Stimulated activated CD4-positive, alpha-beta T cell treated with anti-CD3 and anti-CD28 coated beads, Interleukin-4, amount 100 ng/mL, for 1 hour (primary cell): ENCODE results near the gene ELP5.
"Not testable (repeated sequence)": the region's sequence is repeated elsewhere in the genome, so short reads cannot be mapped to it uniquely, and the experiment has no call there.

Experiments used
- DNase-seq: peaks from one replicate; pipeline ENCODE4 v3.0.0-alpha.2; 2020

ELP5 gene

DNA sequence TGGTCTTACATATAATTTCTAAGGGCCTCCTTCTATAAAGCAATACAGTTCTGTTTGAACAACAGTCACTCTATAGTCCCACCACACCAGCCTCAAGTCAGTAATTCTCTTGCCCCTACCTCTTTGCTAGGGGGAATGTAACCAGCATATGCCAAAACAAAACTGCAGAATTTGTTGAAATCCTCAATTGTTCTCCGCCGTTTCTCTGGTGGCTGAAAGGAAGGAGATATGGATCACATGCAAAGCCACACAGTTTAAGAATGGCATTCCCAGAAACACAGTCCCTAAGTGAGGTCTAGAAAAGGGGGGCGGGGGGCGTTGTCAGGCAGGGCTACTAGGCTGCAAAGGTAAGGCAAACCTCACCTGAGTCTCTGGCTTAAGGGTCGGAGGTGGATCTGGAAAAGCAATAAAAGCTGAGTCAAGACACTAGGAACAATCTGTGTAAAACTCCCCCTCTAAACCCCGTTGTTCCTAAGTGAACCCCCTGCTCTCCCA, 14.7 kb upstream of the ELP5 start:
- DNase-seq = no peak

DNA sequence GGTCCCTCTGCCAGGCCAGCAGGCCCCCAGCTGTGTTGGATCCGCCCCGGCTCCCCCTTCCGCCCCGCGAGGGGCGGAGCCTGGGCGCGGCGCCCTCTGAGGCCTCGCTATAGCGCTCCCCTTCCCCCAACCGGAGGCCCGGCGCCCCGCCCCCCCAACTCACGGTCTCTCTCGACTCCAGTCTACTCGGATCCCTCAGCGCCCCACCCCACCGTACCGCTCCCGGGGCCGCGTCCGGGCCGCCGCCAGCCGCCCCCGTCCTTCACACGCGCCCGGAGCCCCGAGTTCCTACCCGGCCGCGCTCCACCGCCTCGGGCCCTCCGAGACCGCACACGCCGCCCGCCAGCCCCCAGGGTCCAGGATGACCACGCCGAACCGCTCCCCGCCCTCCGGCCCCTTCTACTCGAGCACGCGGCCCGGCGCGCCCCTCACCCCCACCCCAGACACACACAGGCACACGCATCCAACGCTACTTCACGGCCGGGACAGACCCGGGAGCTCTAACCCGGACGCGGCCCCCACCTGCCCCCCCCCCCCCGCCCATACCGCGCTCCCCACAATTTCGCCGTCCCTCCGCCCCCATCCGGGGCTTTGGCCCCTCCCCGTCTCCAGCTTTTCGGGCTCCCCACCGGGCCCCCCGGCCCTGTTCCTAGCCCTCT, 14.1 kb upstream of the ELP5 start:
- peak; percentile 88 for DNase-seq

DNA sequence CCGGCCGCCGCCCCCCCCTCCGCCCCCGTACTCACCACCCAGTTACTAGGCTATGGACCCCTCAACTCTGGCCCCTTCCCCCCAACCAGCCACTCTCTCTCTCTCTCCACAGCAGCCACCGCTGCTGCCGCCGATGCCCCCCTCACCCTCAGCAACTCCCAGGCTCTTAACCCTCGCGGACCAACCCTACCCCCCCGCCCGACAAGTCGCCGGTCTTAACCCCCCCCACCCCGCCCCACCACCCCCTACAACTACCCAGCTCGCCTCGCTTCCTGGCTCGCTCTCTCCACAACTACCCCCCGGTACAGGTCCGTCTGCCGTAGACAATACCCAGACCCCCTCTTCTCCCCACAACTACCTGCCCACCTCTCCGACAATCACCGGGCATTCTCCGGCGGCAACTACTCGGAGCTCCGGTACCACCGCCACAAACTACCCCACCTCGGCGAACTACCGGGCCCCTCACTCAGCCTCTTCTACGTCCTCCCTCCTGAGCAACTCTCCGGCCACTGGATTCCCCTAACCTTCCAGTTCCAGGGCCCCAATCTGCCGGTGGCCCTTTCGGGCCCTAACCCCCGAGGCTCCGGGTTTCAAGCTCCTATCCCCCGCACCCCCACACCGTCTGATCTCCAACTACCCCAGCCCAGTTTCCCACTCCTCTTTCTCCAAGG, 13.5 kb upstream of the ELP5 start:
- DNase-seq = peak; percentile 39

DNA sequence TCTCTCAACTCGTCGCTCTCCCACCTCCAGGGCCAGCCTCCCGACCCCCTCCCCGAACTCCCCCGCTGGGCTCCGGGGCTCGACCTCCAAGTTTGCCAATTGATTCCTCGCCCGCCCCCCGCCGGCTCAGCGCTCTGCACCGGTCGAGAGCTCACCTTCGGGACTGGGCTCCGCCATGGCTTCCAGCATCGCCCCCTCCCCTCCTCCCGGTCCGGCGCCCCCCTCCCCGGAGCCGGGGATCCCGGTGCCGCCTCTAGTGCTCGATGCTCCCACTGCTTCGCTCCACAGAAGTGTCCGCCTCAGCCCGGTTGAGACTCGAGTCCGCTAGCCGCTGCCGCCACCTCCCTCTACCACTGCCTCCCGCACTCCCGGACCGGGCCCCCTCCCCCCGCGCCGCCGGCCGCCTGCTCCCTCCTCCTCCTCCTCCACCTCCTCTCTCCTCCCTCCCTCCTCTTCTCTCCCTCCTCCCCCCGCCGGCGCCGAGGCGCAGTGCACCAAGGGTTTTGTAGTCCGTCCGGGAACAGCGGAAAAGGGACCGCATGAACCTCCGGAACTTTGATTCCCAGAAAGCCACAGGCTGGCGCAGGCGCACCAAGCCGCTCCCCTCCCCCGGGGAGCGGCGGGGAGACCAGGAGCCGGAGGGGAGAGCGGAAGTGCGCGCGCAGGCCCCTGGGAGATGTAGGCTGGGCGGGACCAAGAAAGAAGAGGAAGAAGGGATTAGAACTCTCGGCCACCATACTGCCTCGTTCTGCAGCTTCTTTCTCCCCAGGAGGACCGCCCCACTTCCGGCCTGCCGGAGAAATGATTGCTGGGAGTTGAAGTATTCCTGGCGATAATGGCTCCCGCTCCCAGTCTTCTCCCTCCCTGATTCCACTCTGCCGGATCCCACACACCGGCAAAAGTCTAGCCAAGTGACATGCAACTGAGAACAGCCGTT, 12.7 kb upstream of the ELP5 start, which contains the start of gene PHF23:
TSS of gene PHF23 (minus strand) at position 367 of the 937 bp plus-strand sequence. CDS start at position 189, 178 bp downstream.
- DNase-seq = peak; percentile 97

DNA sequence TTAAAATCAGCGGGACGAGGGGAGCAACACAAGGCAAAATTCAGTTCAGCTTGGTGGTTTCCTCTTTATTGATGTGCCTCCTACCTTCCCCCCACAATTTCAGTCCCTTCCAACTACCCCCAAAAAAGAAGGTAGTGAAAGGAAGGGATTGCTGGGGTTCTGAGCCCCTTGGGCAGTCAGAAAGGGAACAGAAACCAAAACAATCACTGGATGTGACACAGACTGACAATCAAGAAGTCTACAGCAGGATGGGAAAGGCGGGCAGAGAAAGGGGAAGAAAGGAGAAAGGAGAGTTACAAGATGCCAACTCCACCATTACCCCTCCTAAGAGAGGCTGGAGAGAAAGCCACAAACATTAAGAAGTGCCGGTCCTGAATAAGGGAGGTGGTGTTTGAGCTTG, 11.6 kb upstream of the ELP5 start:
- no peak for DNase-seq

DNA sequence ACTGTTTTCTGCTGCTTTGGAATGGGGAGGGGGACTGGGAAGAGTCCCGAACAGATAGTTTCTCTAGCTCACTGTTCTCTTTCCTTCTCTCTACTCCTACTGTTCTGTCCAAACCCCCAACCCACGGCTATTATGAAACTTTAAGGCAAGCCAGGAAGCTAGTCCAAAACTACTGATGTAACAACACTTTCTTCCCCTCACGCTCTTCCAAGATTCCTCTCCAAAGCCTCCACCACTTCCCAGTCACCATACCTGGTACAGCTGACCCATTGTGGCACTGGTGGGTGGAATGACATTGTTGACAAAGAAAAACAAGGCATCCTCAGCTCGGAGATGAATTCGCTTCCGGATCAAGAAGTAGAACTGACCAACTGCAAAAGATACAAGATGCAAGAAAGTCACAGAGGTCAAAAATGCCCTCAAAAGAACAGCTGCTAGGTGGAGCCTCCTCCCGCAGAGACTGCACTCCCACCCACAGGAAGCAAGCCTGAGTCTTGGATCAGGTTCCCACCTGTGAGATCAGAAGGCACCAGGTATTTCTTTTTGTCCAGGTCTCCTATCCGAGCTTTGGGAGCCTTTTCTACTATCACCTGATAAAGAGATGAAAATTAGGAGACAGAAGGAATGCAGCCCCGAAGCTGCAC, 10.8 kb upstream of the ELP5 start:
- no peak for DNase-seq

DNA sequence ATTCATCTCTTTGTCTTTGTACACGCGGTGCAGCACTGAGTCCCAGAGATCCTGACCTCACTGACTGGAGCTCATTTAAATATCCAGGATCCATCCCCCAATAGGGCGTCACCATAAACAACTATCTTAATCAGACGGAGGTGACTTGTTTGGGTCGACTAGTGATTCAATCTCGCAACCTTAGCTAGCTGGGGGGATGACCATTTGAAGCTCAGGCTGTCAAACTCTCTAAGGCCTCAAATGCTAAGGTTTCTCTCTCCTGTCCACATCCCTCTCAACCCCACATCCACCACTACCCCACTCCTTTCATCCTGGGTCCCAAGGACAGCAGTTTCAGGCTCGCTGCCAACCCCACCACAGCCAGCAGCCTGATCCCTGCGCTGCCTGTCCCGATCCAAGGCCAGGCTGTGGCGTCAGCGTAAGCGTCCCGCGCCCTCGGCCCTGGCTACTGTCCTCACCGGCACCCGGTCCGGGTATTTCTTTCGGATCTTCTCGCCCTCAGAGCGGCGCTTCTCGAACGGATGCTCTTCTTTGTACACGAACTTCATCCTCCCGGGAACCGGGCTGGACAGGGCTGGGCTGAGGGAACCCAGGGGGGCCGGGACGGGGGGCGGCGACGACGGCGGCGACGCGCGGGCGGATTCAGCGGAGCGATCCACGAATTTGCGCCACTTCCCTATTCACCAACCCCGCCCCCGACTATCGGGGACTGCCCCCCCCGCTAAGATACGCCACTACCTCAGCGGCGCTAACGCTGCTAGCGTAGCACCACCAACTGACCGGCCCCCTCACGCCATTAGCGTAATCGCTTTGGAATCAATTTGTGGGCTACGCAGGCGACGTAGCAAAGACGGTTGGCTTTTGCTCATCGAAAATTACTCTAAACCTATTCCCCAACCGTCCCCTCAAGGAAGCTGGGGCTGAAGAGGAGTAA, 10.0 kb upstream of the ELP5 start, which contains the start of gene GABARAP:
TSS of gene GABARAP (minus strand) at position 667 of the 934 bp plus-strand sequence. CDS start at position 548, 119 bp downstream.
- DNase-seq = peak; percentile 92

DNA sequence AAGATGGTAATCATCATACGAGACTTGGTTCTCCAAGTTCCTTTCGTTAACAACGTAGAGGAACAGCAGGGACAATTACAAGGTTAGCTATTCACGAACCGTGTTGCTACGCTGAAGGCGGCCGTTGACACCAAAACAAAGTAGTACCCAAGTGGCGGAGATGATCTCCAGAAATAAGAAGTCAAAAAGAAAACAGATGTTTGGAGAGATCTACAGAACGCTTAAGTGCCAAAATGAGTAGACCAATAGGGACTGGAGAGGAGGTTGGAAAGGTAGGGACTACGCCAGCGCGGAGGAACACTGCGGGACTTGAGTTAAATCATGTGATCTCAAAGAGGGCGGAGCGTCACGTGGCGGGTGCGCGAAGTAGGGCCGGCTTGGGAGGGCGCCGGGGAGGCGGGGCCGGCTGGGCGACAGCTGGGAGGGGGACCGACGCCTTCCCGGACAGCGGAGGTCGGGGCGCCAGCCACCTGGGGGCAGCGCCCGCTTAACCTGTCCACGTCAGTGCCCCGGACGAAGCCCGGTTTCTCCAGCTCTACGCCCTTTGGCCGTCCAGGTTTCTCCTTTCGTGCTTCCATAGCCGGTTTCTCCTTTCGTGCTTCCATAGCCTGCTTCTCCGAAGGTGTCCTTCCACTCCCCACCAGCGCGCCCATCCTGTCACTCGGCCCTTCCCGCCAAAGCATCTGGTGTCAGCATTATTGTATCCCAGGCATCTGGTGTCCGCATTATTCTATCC, 9.1 kb upstream of the ELP5 start:
- peak; percentile 92 for DNase-seq

DNA sequence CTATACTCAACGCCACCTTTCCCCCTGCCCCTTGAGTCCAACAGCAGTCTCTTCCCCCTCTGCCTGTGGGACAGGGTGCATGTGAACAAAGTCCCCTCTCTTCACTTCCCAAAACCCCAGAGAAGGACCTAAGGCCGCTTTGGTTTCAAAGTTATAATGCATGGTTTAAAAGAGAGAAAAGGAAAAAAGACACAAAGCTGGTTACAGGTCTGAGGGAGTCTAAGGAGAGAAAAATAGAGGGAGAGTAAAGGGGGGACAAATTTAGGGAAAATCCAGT, 8.6 kb upstream of the ELP5 start:
- no peak for DNase-seq

DNA sequence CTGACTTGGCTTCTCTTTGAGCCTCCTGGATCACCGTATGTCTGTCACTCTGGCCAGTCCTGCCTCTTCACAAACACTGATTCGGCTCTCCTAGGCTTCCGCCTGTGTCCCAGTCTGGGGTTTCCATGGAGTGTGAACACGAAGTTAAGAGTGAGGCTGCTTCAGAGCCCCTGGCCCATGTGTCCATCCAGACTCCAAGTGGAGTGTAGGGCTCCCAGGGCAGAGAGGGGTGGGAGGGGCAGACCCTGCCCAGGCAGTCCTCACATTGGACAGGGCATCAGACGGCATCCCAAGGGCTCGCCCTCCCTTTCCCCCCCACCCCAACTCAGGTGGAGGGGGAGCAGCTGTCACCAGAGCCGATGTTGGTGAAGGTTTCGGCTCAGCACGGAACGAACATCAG, 8.2 kb upstream of the ELP5 start:
- DNase-seq = not testable (repeated sequence)

DNA sequence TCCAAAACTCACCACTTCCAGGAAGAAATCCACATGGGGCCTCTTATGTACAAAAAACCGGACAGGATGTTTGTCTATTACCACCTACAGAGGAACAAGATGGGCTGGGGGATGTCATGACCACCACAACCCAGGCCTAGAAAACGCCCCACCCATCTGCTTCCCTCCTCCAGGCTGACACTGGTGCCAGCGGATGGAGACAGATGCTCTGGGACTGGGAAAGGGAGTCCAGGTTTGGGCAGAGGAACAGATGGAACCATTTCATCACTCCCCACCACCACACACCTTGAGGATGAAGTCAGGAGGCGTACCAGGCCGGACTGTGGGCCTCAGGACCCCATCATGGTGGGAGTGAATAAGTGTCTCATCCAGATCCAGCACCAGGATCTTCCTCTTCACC, 5.2 kb upstream of the ELP5 start:
- DNase-seq = no peak

DNA sequence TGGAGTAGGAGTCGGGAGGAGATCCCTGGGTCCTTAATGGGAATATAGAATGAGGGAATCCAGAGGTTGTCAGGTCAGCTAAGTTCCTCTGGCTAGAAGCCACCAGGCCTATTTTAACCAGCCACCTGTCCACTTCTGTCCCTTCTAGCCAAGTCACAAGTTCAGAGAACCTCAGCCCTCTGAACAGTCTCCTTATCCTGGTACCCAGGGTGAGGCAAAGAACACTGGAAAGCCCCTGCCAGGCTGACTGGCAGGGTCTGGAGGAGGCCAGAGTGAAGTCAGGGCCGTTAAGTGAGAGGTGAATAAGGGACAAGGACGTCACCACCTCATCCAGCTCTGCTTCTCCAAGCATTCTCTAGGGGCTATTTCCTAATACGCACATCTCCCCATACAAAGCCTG, 3.2 kb upstream of the ELP5 start:
- DNase-seq = no peak

DNA sequence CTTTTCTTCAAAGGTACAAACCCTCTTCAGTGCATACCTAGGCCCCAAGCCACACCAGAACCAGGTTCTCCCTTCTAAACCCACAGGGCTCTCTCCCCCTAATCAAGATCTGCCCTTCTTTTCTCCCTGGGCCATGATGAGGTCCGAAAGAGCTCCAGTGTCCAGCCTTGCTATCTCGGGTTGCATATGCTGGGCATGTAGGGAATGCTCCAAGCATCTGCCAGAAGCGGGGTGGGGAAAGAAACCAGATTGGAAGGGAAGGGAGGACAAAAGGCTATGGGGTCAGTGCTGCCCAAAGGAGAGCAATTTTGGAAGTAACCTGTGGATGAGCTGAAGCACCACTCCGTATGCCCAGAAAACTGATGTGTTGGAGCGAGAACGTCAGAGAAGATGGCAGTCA, 2.8 kb upstream of the ELP5 start:
- no peak for DNase-seq

DNA sequence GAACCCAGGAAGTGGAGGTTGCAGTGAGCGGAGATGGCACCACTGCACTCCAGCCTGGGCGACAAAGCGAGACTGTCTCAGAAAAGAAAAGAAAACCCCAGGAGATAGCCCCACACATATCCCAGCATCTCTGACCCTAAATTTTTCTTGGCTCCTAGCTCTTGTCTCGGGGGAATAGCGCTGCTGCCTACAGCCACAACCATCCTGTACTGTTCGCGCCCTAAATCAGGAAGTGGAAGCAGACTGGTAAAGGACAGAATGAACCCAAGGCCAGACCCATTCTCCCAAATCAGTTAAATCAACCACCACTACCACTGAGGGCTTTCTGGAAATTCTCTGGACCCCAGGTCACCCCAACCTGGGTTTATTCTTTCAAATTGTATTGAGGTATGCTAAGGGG, 2.2 kb upstream of the ELP5 start:
- DNase-seq = no peak

DNA sequence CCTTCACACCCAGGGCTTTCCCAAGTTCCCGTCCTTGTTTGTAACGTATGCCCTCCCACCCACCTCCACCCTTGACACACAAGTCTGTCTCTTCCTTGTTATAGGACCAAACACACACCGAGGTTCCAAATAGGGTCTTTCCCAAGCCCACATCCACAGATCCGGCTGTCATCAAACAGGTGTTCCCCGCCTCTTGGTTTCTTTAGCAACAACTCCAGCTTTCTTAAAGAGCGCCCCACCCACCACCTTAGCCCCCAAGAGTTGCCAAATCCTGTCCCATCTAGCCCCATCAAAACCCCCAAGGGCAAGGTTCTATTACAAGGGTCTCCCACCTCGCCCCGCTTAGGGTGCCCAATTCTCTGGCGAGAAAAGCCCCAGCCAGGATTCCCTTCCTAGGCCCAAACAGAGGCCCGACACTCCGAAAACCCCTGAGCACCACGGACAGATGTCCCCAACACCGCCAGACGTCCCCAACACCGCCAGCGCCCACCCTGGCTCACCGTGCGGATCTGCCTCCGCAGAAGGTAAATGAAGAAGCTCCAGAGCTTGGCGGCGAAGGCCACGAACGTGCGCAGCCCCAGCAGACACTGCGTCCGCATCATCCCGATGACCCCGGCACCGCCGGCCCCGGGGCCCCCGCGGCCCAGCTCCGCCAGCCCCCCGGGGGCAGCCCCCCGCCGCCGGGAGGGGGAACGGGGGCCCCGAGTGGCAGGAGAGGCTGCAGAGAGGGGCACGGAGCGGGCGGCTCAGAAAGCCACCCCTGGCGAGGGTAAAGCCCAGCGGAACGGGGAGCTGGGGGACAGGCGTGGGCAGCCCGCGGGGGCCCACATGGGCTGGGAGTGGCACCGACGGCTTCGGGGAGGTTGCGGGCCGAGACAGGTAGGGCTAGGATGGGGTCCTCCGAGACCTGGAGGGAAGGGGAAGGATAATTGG, 1.1 kb upstream of the ELP5 start:
- peak; percentile 29 for DNase-seq

DNA sequence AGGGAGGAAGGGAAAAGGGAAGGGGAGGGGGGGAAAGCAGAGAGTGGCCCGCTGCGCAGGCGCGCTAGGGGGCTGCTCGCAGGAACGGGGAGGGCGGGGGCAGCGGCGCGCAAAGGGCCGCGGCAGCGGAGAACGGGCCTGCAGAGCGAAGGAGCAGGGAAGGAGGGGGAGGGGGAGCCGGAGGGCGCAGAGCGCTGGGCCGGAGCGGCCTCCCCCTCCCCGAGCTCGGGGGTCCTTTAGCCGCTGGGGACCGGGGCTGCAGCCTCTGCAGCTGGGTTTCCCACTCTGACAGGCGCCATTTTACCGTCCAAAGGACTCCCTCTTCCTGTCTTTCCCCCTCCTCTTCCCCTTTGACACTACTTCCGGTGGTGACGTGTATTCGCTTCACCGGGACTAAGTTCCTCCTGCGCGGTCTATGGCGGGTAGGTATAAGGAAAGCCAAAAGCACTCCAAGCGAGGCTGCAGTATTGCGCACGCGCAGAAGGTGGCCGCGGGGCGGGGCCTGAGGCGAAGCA, 297 bp upstream of the ELP5 start, which contains the start of gene CTDNEP1:
TSS of gene CTDNEP1 (minus strand) at position 74 of the 515 bp plus-strand sequence. CDS start 438 bp downstream, outside the sequence.
- peak; percentile 97 for DNase-seq

DNA sequence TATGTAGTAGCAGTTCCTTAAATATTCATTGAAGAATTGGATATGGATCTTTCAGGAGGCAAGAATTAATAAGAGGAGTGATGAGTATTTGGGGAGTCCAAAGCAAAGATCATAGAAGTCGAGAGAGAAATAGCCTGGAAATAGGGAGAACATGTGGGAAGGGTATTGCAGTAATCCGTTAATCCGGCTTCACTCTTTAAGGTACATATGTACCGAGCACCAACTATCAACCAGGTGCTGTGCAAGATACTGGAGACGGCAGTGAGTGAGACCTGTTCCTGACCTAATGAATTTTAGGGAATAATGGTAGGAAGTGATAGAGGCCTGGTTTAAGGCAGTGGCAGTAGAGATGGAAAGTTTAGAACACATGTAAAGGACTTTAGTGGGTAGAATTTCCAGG, 1.1 kb downstream of the ELP5 start:
- DNase-seq = no peak

DNA sequence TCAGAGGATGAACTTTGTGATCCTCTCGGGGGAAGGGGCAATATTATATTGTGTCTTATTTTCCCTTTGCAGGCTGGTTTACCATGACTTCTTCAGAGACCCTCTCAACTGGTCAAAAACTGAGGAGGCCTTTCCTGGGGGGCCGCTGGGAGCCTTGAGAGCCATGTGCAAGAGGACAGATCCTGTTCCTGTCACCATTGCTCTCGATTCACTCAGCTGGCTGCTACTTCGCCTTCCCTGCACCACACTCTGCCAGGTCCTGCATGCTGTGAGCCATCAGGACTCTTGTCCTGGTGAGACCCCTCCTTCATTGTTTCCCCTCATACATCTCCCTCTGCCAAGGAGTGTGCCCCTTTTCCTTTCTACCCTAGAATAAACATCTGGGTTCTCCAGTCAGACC, 2.5 kb downstream of the ELP5 start:
- no peak for DNase-seq

DNA sequence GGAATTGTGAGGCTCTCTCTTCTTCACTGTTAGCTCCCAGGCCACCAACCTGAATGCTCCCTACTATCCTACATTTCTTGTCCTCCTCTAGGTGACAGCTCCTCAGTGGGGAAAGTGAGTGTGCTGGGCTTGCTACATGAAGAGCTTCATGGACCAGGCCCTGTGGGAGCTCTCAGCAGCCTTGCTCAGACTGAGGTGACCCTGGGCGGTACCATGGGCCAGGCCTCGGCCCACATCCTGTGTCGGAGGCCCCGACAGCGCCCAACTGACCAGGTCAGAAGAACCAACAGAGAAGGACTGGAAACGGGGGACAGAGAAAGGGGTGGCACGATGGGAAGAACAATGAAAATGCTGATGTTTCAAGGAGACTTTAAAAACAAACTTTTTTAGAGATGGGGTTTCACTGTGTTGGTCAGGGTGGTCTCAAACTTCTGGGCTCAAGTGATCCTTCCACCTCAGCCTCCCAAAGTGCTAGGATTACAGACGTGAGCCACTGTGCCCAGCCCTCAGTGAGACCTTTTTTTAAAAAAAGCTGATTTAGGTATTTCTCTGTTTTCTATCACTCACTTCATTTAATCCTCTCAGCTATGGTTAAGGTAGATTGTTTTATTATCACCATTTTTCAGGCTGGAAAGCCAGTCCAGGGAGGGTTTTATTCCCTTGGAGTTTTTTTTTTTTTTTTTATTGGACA, 4.9 kb downstream of the ELP5 start:
- no peak for DNase-seq
